Measurements from ENCODE around the gene TPR.

DNA sequence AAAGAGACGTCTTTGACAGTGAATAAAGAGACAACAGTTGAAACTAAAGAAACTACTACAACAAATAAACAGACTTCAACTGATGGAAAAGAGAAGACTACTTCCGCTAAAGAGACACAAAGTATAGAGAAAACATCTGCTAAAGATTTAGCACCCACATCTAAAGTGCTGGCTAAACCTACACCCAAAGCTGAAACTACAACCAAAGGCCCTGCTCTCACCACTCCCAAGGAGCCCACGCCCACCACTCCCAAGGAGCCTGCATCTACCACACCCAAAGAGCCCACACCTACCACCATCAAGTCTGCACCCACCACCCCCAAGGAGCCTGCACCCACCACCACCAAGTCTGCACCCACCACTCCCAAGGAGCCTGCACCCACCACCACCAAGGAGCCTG, 68.5 kb downstream of the TPR start:
- TF ChIP-seq YY1 (IDR thresholded peaks at IDR 0.05; ENCODE audit: insufficient read depth, insufficient read length), result no peak
- no peak for TF ChIP-seq SUZ12 (IDR thresholded peaks at IDR 0.05; ENCODE audit: extremely low read depth, insufficient read depth, insufficient read length)
- no peak for TF ChIP-seq ZNF274 (IDR thresholded peaks at IDR 0.05; ENCODE audit: low read depth, low read length)
